Measurements from ENCODE around the gene FHL1. TPM values are rescaled to one million over a fixed set of nuclear protein-coding genes. Genes with fewer than 3 reads are reported as not detected.
"Not testable (repeated sequence)": the region's sequence is repeated elsewhere in the genome, so short reads cannot be mapped to it uniquely, and the experiment has no call there.

FHL1 gene
- total RNA-seq, 1 donor from 2014 or later = 26.8 TPM

GRCh38 chrX:136159611-136160025 lies 12.3 kb downstream of the FHL1 start:
- DNase-seq (ENCODE audit: low spot score in 2 of 2, unreplicated experiment in 2 of 2) = no peak
- Mint-ChIP-seq H3K4me3 (no peak overlapping the region), H3K36me3 (no peaks in the 10 kb centered on the region), H3K27ac (no peak overlapping the region), H3K27me3 (ENCODE audit: low read depth) (no peaks in the 10 kb centered on the region), H3K9me3 (peaks cover 4% of the 10 kb centered on the region), H3K4me1 (no peaks in the 10 kb centered on the region)
- no peak for TF ChIP-seq CTCF (IDR thresholded peaks at IDR 0.05; ENCODE audit: unreplicated experiment)

GRCh38 chrX:136162827-136163570 lies 15.7 kb downstream of the FHL1 start:
- Mint-ChIP-seq H3K4me3 (no peak overlapping the region), H3K36me3 (no peaks in the 10 kb centered on the region), H3K4me1 (no peaks in the 10 kb centered on the region), H3K27me3 (ENCODE audit: low read depth) (no peaks in the 10 kb centered on the region), H3K27ac (no peak overlapping the region), H3K9me3 (peaks cover 11% of the 10 kb centered on the region)
- TF ChIP-seq CTCF (IDR thresholded peaks at IDR 0.05; ENCODE audit: unreplicated experiment) = no peak
- no peak for DNase-seq (ENCODE audit: low spot score in 2 of 2, unreplicated experiment in 2 of 2)

GRCh38 chrX:136163689-136164088 lies 16.4 kb downstream of the FHL1 start:
- no peak for TF ChIP-seq CTCF (IDR thresholded peaks at IDR 0.05; ENCODE audit: unreplicated experiment)
- Mint-ChIP-seq H3K27me3 (ENCODE audit: low read depth) (no peaks in the 10 kb centered on the region), H3K4me3 (no peak overlapping the region), H3K27ac (no peak overlapping the region), H3K4me1 (no peaks in the 10 kb centered on the region), H3K36me3 (no peaks in the 10 kb centered on the region), H3K9me3 (peaks cover 13% of the 10 kb centered on the region)
- DNase-seq (ENCODE audit: low spot score in 2 of 2, unreplicated experiment in 2 of 2) = no peak

- Mint-ChIP-seq H3K4me3 (no peak overlapping the region), H3K27ac (no peak overlapping the region)
These were observed 18.1 kb downstream of the FHL1 start for GRCh38 chrX:136165406-136165805.

DNA sequence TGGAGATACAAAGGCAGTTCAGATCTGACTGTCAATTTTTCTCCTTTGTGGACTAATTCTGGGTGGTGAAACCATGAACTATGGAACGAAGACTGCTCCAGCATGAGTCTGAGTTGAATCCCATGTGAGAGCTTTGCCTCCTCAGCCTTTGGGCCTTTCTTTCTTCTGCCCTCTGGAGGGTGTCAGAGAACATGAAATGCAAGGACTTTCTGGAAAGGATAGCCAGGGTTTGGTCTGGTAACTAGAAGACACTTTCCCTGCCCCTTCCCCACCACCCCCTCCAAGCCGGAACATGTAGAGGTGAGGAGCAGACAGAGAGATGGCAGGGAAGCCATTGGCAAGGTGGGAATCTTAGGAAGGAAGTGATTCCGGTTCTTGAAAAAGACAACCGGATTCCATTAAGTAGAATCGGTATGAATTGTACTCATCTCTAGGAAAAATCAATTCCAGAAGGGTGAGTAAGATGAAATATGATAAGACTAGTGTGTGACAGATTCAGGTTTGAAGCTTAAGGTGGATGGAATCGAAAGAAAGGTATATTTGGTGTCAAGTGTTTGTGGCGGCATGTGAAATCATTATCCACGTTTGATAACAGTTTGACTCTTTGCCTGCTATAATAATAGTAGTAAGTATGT lies 19.0 kb downstream of the FHL1 start:
- no peak for TF ChIP-seq CTCF (IDR thresholded peaks at IDR 0.05; ENCODE audit: unreplicated experiment)
- no peaks in the 10 kb centered on the region for H3K36me3 Mint-ChIP-seq
- H3K4me1 Mint-ChIP-seq = peaks cover 11% of the 10 kb centered on the region
- no peaks in the 10 kb centered on the region for H3K27me3 Mint-ChIP-seq (ENCODE audit: low read depth)
- H3K9me3 Mint-ChIP-seq = peaks cover 13% of the 10 kb centered on the region
- no peak overlapping the region for H3K4me3 Mint-ChIP-seq
- no peak for DNase-seq (ENCODE audit: low spot score in 2 of 2, unreplicated experiment in 2 of 2)
- no peak overlapping the region for H3K27ac Mint-ChIP-seq

More at GRCh38 chrX:136165406-136165805, 18.1 kb downstream of the FHL1 start:
- Mint-ChIP-seq H3K4me1 (peaks cover 11% of the 10 kb centered on the region), H3K27me3 (ENCODE audit: low read depth) (no peaks in the 10 kb centered on the region), H3K36me3 (no peaks in the 10 kb centered on the region), H3K9me3 (peaks cover 13% of the 10 kb centered on the region)
- TF ChIP-seq CTCF (IDR thresholded peaks at IDR 0.05; ENCODE audit: unreplicated experiment) = no peak
- no peak for DNase-seq (ENCODE audit: low spot score in 2 of 2, unreplicated experiment in 2 of 2)

DNA sequence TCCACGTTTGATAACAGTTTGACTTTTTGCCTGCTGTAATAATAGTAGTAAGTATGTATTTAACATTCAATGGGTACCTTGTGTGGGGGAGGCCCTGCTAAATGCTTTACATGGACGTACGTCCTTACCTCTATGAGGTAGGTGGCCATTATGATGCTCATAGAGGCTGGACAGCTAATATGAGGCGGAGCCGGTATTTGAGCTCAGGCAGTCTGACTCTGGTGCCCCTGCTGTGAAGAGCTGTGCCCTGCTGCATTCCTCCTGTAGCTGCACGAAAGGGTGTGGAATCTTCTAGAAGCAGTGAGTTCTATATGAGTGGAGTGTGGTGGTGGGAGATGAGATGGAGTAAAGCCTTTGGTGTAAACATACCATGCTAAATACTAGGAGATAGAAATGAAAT lies 20.7 kb downstream of the FHL1 start:
- DNase-seq (ENCODE audit: low spot score in 2 of 2, unreplicated experiment in 2 of 2); H3K27me3 Mint-ChIP-seq (ENCODE audit: low read depth); H3K27ac Mint-ChIP-seq; H3K36me3 Mint-ChIP-seq; H3K4me3 Mint-ChIP-seq: not testable (repeated sequence)
- Mint-ChIP-seq H3K9me3 (peaks cover 13% of the 10 kb centered on the region), H3K4me1 (peaks cover 11% of the 10 kb centered on the region)
